ENCODE results near the gene CDKN2B-AS1. TPM values are rescaled to one million over a fixed set of nuclear protein-coding genes. Genes with fewer than 3 reads are reported as not detected.
A peak's percentile ranks its signal among the peaks of the same experiment; 100 is the strongest.

CDKN2B-AS1 gene
- total RNA-seq, 1 donor from 2014 or later = 0.36 TPM

GRCh38 chr9:21968331-21969010 is 26.1 kb upstream of the CDKN2B-AS1 start:
- Mint-ChIP-seq H3K4me1 (ENCODE audit: unreplicated experiment) (peaks cover 15% of the 10 kb centered on the region), H3K9me3 (ENCODE audit: unreplicated experiment) (no peaks in the 10 kb centered on the region), H3K27ac (ENCODE audit: unreplicated experiment) (no peak overlapping the region), H3K27me3 (ENCODE audit: unreplicated experiment) (peaks cover 35% of the 10 kb centered on the region), H3K4me3 (ENCODE audit: unreplicated experiment) (peak overlapping the region; percentile 65), H3K36me3 (ENCODE audit: low read depth, unreplicated experiment) (no peaks in the 10 kb centered on the region)
- TF ChIP-seq CTCF (IDR thresholded peaks at IDR 0.05; ENCODE audit: unreplicated experiment) = no peak
- DNase-seq (ENCODE audit: low spot score) = peak; percentile 51

GRCh38 chr9:21969011-21969940 is 25.3 kb upstream of the CDKN2B-AS1 start:
- Mint-ChIP-seq H3K4me1 (ENCODE audit: unreplicated experiment) (peaks cover 18% of the 10 kb centered on the region), H3K9me3 (ENCODE audit: unreplicated experiment) (no peaks in the 10 kb centered on the region), H3K4me3 (ENCODE audit: unreplicated experiment) (no peak overlapping the region), H3K27ac (ENCODE audit: unreplicated experiment) (no peak overlapping the region), H3K27me3 (ENCODE audit: unreplicated experiment) (peaks cover 33% of the 10 kb centered on the region), H3K36me3 (ENCODE audit: low read depth, unreplicated experiment) (no peaks in the 10 kb centered on the region)
- DNase-seq (ENCODE audit: low spot score) = no peak
- no peak for TF ChIP-seq CTCF (IDR thresholded peaks at IDR 0.05; ENCODE audit: unreplicated experiment)

GRCh38 chr9:21969951-21970799 is 24.4 kb upstream of the CDKN2B-AS1 start:
- Mint-ChIP-seq H3K4me1 (ENCODE audit: unreplicated experiment) (peaks cover 21% of the 10 kb centered on the region), H3K27ac (ENCODE audit: unreplicated experiment) (no peak overlapping the region), H3K36me3 (ENCODE audit: low read depth, unreplicated experiment) (no peaks in the 10 kb centered on the region), H3K4me3 (ENCODE audit: unreplicated experiment) (no peak overlapping the region), H3K27me3 (ENCODE audit: unreplicated experiment) (peaks cover 35% of the 10 kb centered on the region), H3K9me3 (ENCODE audit: unreplicated experiment) (no peaks in the 10 kb centered on the region)
- no peak for TF ChIP-seq CTCF (IDR thresholded peaks at IDR 0.05; ENCODE audit: unreplicated experiment)
- no peak for DNase-seq (ENCODE audit: low spot score)

GRCh38 chr9:21970800-21971640 is 23.6 kb upstream of the CDKN2B-AS1 start:
- Mint-ChIP-seq H3K4me3 (ENCODE audit: unreplicated experiment) (peak overlapping the region; percentile 54), H3K27me3 (ENCODE audit: unreplicated experiment) (peaks cover 40% of the 10 kb centered on the region), H3K4me1 (ENCODE audit: unreplicated experiment) (peaks cover 25% of the 10 kb centered on the region), H3K9me3 (ENCODE audit: unreplicated experiment) (no peaks in the 10 kb centered on the region), H3K27ac (ENCODE audit: unreplicated experiment) (no peak overlapping the region), H3K36me3 (ENCODE audit: low read depth, unreplicated experiment) (no peaks in the 10 kb centered on the region)
- DNase-seq (ENCODE audit: low spot score) = peak; percentile 19
- TF ChIP-seq CTCF (IDR thresholded peaks at IDR 0.05; ENCODE audit: unreplicated experiment) = no peak

Measured in endothelial cell (in vitro differentiated cells).